Neural progenitor cell (in vitro differentiated cells): Measurements from ENCODE around the gene ERC2. TPM values are rescaled to one million over a fixed set of nuclear protein-coding genes. Genes with fewer than 3 reads are reported as not detected.

ENCODE experiments used
- DNase-seq: peaks from one replicate; pipeline ENCODE4 v3.0.0-alpha.2; 2016; ENCODE audit warnings: low spot score
- H2AFZ ChIP-seq: fragments of 200-600 bp; sonication (generic); replicated peaks from 2 replicates; pipeline ENCODE4 v1.6.1; 2016; ENCODE audit warnings: antibody characterized with exemption
- H3F3A ChIP-seq: fragments of 200-600 bp; sonication (generic); 2 replicates; pipeline ENCODE4 v1.6.1; 2016; ENCODE audit warnings: antibody characterized with exemption, low read depth
- H3K27ac ChIP-seq: fragments of 200-600 bp; sonication (generic); 2 replicates; pipeline ENCODE4 v1.5.1; 2016; ENCODE audit warnings: mild to moderate bottlenecking
- H3K27me3 ChIP-seq: fragments of 200-600 bp; sonication (generic); 2 replicates; pipeline ENCODE4 v1.6.1; 2016; ENCODE audit warnings: mild to moderate bottlenecking, moderate library complexity
- H3K36me3 ChIP-seq: fragments of 200-600 bp; sonication (generic); 2 replicates; pipeline ENCODE4 v1.5.1; 2016
- H3K4me1 ChIP-seq: fragments of 200-600 bp; sonication (generic); 2 replicates; pipeline ENCODE4 v1.6.1; 2016; ENCODE audit warnings: mixed run types
- H3K4me2 ChIP-seq: fragments of 200-600 bp; sonication (generic); 2 replicates; pipeline ENCODE4 v1.6.1; 2016
- H3K4me3 ChIP-seq: fragments of 200-600 bp; sonication (generic); 2 replicates; pipeline ENCODE4 v1.5.1; 2016
- H3K79me2 ChIP-seq: fragments of 200-600 bp; sonication (generic); 2 replicates; pipeline ENCODE4 v1.6.1; 2016; ENCODE audit warnings: low read depth
- H3K9ac ChIP-seq: fragments of 200-600 bp; sonication (generic); 2 replicates; pipeline ENCODE4 v1.6.1; 2016
- H3K9me3 ChIP-seq: fragments of 200-600 bp; sonication (generic); 2 replicates; pipeline ENCODE4 v1.5.1; 2016; ENCODE audit warnings: low read depth
- H4K20me1 ChIP-seq: fragments of 200-600 bp; sonication (generic); 2 replicates; pipeline ENCODE4 v1.6.1; 2016; ENCODE audit warnings: low read depth
- H3K27ac Mint-ChIP-seq: 3 replicates; pipeline ENCODE4 v1.8.0; 2021; ENCODE audit warnings: mixed read lengths
- H3K27me3 Mint-ChIP-seq: 2 replicates; pipeline ENCODE4 v1.8.0; 2022; ENCODE audit warnings: low read depth, mild to moderate bottlenecking, inconsistent platforms, moderate library complexity, mixed read lengths; ENCODE audit not compliant: insufficient read depth
- H3K36me3 Mint-ChIP-seq: 3 replicates; pipeline ENCODE4 v1.8.0; 2021; ENCODE audit warnings: mixed read lengths
- H3K4me1 Mint-ChIP-seq: 3 replicates; pipeline ENCODE4 v1.8.0; 2021; ENCODE audit warnings: mixed read lengths
- H3K4me3 Mint-ChIP-seq: 3 replicates; pipeline ENCODE4 v1.8.0; 2021; ENCODE audit warnings: mild to moderate bottlenecking, moderate library complexity, mixed read lengths
- H3K9me3 Mint-ChIP-seq: 3 replicates; pipeline ENCODE4 v1.8.0; 2020; ENCODE audit warnings: mixed read lengths
- CTCF ChIP-seq: fragments of 200-600 bp; sonication (generic); IDR thresholded peaks from 2 replicates; pipeline ENCODE4 v1.5.1; 2017; ENCODE audit warnings: antibody characterized with exemption, mild to moderate bottlenecking
- EZH2 ChIP-seq: fragments of 200-600 bp; sonication (generic); IDR thresholded peaks from 2 replicates; pipeline ENCODE4 v1.6.1; 2017; ENCODE audit warnings: antibody characterized with exemption, mild to moderate bottlenecking, moderate library complexity
- EZH2phosphoT487 ChIP-seq: fragments of 200-600 bp; sonication (generic); IDR thresholded peaks from 2 replicates; pipeline ENCODE4 v1.6.1; 2017; ENCODE audit warnings: antibody characterized with exemption
- total RNA-seq: library from RNA; depleted of rRNA; stranded (reverse); fragments of >200 nt; gene quantifications from 2 replicates; pipeline ENCODE4 v1.2.3, GENCODE V29; 2015; ENCODE audit warnings: low replicate concordance

ERC2 gene
- total RNA-seq, 1 donor from 2014 or later = 24.8 TPM

GRCh38 chr3:55728461-55729100 lies 739.7 kb downstream of the ERC2 start:
- H3K36me3 Mint-ChIP-seq = no peaks in the 10 kb centered on the region
- H3K9me3 Mint-ChIP-seq = no peaks in the 10 kb centered on the region
- H3K4me1 Mint-ChIP-seq = peaks cover 36% of the 10 kb centered on the region

GRCh38 chr3:55726501-55726775 lies 741.8 kb downstream of the ERC2 start:
- peaks cover 43% of the 10 kb centered on the region for H3K4me1 Mint-ChIP-seq
- no peaks in the 10 kb centered on the region for H3K27me3 ChIP-seq
- H4K20me1 ChIP-seq = no peaks in the 10 kb centered on the region
- TF ChIP-seq CTCF (no peak), EZH2phosphoT487 (no peak), EZH2 (no peak)
- H3K79me2 ChIP-seq = no peaks in the 10 kb centered on the region
- no peak overlapping the region for H3K4me3 Mint-ChIP-seq
- H3K9me3 ChIP-seq = no peaks in the 10 kb centered on the region
- peaks cover 5% of the 10 kb centered on the region for H3K4me1 ChIP-seq
- H3K27ac ChIP-seq = no peak overlapping the region
- no peak overlapping the region for H3K4me3 ChIP-seq
- peaks cover 2% of the 10 kb centered on the region for H3K27me3 Mint-ChIP-seq
- H3K4me2 ChIP-seq = no peak overlapping the region
- no peaks in the 10 kb centered on the region for H3K9me3 Mint-ChIP-seq
- no peaks in the 10 kb centered on the region for H3F3A ChIP-seq
- no peaks in the 10 kb centered on the region for H3K36me3 ChIP-seq
- no peak overlapping the region for H2AFZ ChIP-seq
- no peaks in the 10 kb centered on the region for H3K36me3 Mint-ChIP-seq
- no peak for DNase-seq
- no peak overlapping the region for H3K9ac ChIP-seq
- H3K27ac Mint-ChIP-seq = no peak overlapping the region

More at GRCh38 chr3:55728461-55729100, 739.7 kb downstream of the ERC2 start:
- Histone ChIP-seq H3K4me3 (no peak overlapping the region), H3F3A (no peaks in the 10 kb centered on the region), H3K36me3 (no peaks in the 10 kb centered on the region), H3K4me2 (no peak overlapping the region), H3K9me3 (no peaks in the 10 kb centered on the region), H3K9ac (no peak overlapping the region), H3K4me1 (no peaks in the 10 kb centered on the region), H3K79me2 (no peaks in the 10 kb centered on the region), H3K27ac (no peak overlapping the region), H2AFZ (no peak overlapping the region), H4K20me1 (no peaks in the 10 kb centered on the region), H3K27me3 (no peaks in the 10 kb centered on the region)
- Mint-ChIP-seq H3K4me3 (no peak overlapping the region), H3K27ac (no peak overlapping the region), H3K27me3 (peaks cover 2% of the 10 kb centered on the region)
- no peak for DNase-seq
- TF ChIP-seq CTCF = no peak
- TF ChIP-seq EZH2phosphoT487 = no peak
- no peak for TF ChIP-seq EZH2

- no peak overlapping the region for H3K27ac ChIP-seq
Measured at GRCh38 chr3:55725681-55726500, 742.4 kb downstream of the ERC2 start.

More at GRCh38 chr3:55725681-55726500, 742.4 kb downstream of the ERC2 start:
- peaks cover 43% of the 10 kb centered on the region for H3K4me1 Mint-ChIP-seq
- no peaks in the 10 kb centered on the region for H3K36me3 Mint-ChIP-seq
- Histone ChIP-seq H2AFZ (no peak overlapping the region), H3K27me3 (no peaks in the 10 kb centered on the region), H3K4me3 (no peak overlapping the region), H3F3A (no peaks in the 10 kb centered on the region), H3K9me3 (no peaks in the 10 kb centered on the region), H3K9ac (no peak overlapping the region), H3K4me2 (no peak overlapping the region), H3K36me3 (no peaks in the 10 kb centered on the region), H3K79me2 (no peaks in the 10 kb centered on the region), H3K4me1 (peaks cover 6% of the 10 kb centered on the region), H4K20me1 (no peaks in the 10 kb centered on the region)
- no peak overlapping the region for H3K27ac Mint-ChIP-seq
- no peak for TF ChIP-seq EZH2
- no peak for TF ChIP-seq CTCF
- no peak for TF ChIP-seq EZH2phosphoT487
- H3K4me3 Mint-ChIP-seq = no peak overlapping the region
- H3K9me3 Mint-ChIP-seq = no peaks in the 10 kb centered on the region
- no peak for DNase-seq
- peaks cover 2% of the 10 kb centered on the region for H3K27me3 Mint-ChIP-seq
